Stomach smooth muscle (tissue), 2 donors: ENCODE data around the gene NRN1L.

ENCODE experiments used
- H3K27ac ChIP-seq: one replicate; pipeline ENCODE4 v1.7.0; 2013; ENCODE audit warnings: mild to moderate bottlenecking, low read length, inconsistent platforms
- H3K27me3 ChIP-seq, 2 donors: one replicate each; pipeline ENCODE4 v1.7.0; 2013; ENCODE audit warnings: low read length in 2 of 2; ENCODE audit not compliant: insufficient read depth in 2 of 2, control insufficient read depth in 1 of 2
- H3K36me3 ChIP-seq, 2 donors: one replicate each; pipeline ENCODE4 v1.7.0; 2013; ENCODE audit warnings: low read length in 2 of 2; ENCODE audit not compliant: control insufficient read depth in 2 of 2, insufficient read depth in 2 of 2
- H3K4me1 ChIP-seq: one replicate; pipeline ENCODE4 v1.7.0; 2013; ENCODE audit warnings: low read length; ENCODE audit not compliant: control insufficient read depth, insufficient read depth
- H3K4me3 ChIP-seq, 2 donors: one replicate each; pipeline ENCODE4 v1.7.0; 2013; ENCODE audit warnings: low read length in 2 of 2
- H3K9ac ChIP-seq, 2 donors: one replicate each; pipeline ENCODE4 v1.7.0; 2013; ENCODE audit warnings: low read length in 2 of 2, mild to moderate bottlenecking in 1 of 2
- H3K9me3 ChIP-seq, 2 donors: one replicate each; pipeline ENCODE4 v1.7.0; 2013; ENCODE audit warnings: low read length in 2 of 2; ENCODE audit not compliant: control insufficient read depth in 2 of 2
- donor health status: healthy.
- donor health status: Pancreatic carcinoma.

Gene NRN1L

DNA sequence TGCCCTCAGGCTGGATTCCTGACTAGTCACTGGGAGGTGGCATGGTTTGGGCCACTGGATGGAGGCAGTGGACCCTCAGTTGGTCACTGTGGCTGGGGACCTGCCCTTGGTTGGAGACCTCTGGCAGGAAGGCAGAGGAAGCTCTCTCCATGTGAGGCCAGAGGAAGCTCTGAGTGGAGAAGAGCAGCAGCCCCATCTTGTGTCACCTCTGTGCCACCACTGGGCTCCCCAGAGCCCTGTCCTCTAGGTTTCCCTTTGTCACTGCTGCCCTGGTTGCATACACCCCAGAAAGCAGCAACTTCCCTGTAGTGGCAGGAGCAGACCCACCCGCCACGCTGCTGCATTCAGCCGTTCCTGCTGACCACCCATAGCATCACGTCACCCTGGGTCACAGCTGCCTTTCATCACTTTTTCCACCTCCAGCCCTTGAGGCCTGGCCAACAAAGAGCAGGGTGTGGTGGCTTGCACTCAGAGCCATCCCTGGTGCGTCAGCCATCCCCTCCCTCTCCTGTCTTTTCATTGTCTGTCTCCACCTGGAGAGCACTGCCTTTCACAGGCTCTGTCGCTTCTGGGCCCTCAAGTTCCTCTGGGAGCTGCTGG, 35.0 kb downstream of the NRN1L start:
- Histone ChIP-seq H3K27ac (peak overlapping the region; percentile 24), H3K4me3 (no peak overlapping the region), H3K9ac (peak overlapping the region in 1 of 2 donors; percentile 47)

GRCh38 chr16:67922221-67922620, 37.5 kb downstream of the NRN1L start:
- Histone ChIP-seq H3K4me3 (no peak overlapping the region), H3K9ac (peak overlapping the region; percentile 10 to 21), H3K4me1 (peaks cover 52% of the 10 kb centered on the region), H3K27me3 (no peaks in the 10 kb centered on the region), H3K27ac (no peak overlapping the region), H3K36me3 (peaks cover 7 to 14% of the 10 kb centered on the region in 2 donors), H3K9me3 (no peaks in the 10 kb centered on the region)

More for the DNA sequence above, 35.0 kb downstream of the NRN1L start:
- no peaks in the 10 kb centered on the region for H3K27me3 ChIP-seq
- H3K9me3 ChIP-seq: no peaks in the 10 kb centered on the region
- H3K4me1 ChIP-seq: peaks cover 56% of the 10 kb centered on the region
- H3K36me3 ChIP-seq: peaks cover 7 to 18% of the 10 kb centered on the region in 2 donors

GRCh38 chr16:67922740-67923139, 38.1 kb downstream of the NRN1L start:
- Histone ChIP-seq H3K4me1 (peaks cover 47% of the 10 kb centered on the region), H3K27ac (no peak overlapping the region)

GRCh38 chr16:67923414-67924116, 38.9 kb downstream of the NRN1L start:
- H3K36me3 ChIP-seq: peaks cover 16 to 22% of the 10 kb centered on the region in 2 donors
- H3K27ac ChIP-seq: peak overlapping the region; percentile 31
- H3K27me3 ChIP-seq: no peaks in the 10 kb centered on the region
- H3K4me3 ChIP-seq: no peak overlapping the region
- no peak overlapping the region for H3K9ac ChIP-seq
- H3K9me3 ChIP-seq: no peaks in the 10 kb centered on the region
- peaks cover 41% of the 10 kb centered on the region for H3K4me1 ChIP-seq

More at GRCh38 chr16:67922740-67923139, 38.1 kb downstream of the NRN1L start:
- H3K36me3 ChIP-seq: peaks cover 11 to 18% of the 10 kb centered on the region in 2 donors
- no peak overlapping the region for H3K4me3 ChIP-seq
- H3K27me3 ChIP-seq: no peaks in the 10 kb centered on the region
- no peaks in the 10 kb centered on the region for H3K9me3 ChIP-seq
- peak overlapping the region; percentile 10 to 42 for H3K9ac ChIP-seq

DNA sequence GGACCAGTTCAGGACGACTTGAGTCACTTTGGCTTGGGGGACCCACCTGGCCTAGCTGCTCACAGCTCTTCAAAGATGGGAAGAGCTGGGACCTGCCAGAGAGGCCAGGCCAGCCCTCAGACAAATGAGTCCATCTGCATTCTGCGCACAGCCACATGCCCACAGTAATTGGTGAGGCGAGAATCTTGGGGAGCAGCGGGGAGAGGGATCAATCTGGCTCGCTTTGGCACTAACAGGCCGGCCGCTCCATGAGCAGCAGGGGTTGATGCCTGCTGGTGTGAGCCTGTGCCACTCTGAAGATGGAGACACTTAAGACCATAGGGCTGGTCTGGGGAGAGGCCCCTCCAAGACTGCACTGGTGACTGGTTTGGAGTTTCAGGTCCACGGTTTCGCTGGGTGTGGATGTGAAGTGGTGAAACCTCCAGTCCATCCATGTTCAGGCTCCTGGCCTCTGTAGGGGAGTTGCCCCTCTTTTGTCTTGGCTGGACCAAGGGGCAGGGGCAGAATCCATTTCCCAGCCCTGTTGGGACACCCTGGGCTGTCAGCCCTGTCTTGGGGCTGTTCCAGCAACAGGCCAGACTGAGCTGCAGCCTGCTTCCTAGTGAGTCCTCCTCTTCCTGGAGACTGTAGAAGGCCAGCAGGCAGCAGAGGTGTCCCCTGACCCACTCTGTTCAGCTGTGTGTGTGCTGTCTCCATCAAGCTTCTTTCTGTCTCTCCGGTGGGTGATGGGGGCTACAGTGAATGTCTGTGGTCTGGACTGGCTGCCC, 39.6 kb downstream of the NRN1L start:
- Histone ChIP-seq H3K4me1 (peaks cover 39% of the 10 kb centered on the region), H3K4me3 (no peak overlapping the region), H3K27me3 (no peaks in the 10 kb centered on the region), H3K9me3 (no peaks in the 10 kb centered on the region), H3K9ac (no peak overlapping the region), H3K36me3 (peaks cover 13 to 20% of the 10 kb centered on the region in 2 donors), H3K27ac (no peak overlapping the region)

- Histone ChIP-seq H3K9ac (no peak overlapping the region), H3K36me3 (peaks cover 19 to 20% of the 10 kb centered on the region in 2 donors), H3K27ac (peak overlapping the region; percentile 18), H3K4me1 (peaks cover 33% of the 10 kb centered on the region), H3K27me3 (no peaks in the 10 kb centered on the region), H3K4me3 (no peak overlapping the region), H3K9me3 (no peaks in the 10 kb centered on the region)
Observed at GRCh38 chr16:67926181-67926750, 41.6 kb downstream of the NRN1L start.

DNA sequence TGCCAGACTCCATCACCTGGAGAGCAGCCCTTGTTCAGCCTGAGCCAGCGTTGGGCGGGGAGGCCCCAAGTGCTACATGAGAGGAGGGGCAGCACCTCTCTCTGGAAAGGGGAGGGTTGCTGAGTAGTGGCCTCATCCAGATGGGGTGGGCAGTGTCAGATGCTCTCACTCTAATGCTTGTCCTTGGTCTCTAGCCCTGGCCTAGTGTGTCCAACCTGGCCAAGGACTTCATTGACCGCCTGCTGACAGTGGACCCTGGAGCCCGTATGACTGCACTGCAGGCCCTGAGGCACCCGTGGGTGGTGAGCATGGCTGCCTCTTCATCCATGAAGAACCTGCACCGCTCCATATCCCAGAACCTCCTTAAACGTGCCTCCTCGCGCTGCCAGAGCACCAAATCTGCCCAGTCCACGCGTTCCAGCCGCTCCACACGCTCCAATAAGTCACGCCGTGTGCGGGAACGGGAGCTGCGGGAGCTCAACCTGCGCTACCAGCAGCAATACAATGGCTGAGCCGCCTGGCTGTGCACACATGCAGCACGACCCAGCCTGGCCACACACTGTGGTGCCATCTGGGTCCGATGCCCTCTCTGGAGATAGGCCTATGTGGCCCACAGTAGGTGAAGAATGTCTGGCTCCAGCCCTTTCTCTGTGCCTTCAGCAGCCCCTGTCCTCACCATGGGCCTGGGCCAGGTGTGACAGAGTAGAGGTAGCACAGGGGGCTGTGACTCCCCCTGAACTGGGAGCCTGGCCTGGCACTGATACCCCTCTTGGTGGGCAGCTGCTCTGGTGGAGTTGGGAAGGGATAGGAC, 42.7 kb downstream of the NRN1L start:
- Histone ChIP-seq H3K27ac (no peak overlapping the region), H3K27me3 (no peaks in the 10 kb centered on the region), H3K36me3 (peaks cover 19 to 21% of the 10 kb centered on the region in 2 donors), H3K9me3 (no peaks in the 10 kb centered on the region), H3K4me1 (peaks cover 31% of the 10 kb centered on the region), H3K9ac (no peak overlapping the region), H3K4me3 (no peak overlapping the region)

DNA sequence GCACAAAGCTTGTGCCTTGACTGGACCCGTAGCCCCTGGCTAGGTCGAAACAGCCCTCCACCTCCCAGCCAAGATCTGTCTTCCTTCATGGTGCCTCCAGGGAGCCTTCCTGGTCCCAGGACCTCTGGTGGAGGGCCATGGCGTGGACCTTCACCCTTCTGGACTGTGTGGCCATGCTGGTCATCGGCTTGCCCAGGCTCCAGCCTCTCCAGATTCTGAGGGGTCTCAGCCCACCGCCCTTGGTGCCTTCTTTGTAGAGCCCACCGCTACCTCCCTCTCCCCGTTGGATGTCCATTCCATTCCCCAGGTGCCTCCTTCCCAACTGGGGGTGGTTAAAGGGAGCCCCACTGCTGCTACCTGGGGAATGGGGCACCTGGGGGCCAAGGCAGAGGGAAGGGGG, 43.5 kb downstream of the NRN1L start:
- no peak overlapping the region for H3K4me3 ChIP-seq
- peaks cover 25% of the 10 kb centered on the region for H3K4me1 ChIP-seq
- H3K9ac ChIP-seq: no peak overlapping the region
- no peaks in the 10 kb centered on the region for H3K9me3 ChIP-seq
- H3K27ac ChIP-seq: no peak overlapping the region
- peaks cover 19 to 21% of the 10 kb centered on the region in 2 donors for H3K36me3 ChIP-seq
- no peaks in the 10 kb centered on the region for H3K27me3 ChIP-seq

DNA sequence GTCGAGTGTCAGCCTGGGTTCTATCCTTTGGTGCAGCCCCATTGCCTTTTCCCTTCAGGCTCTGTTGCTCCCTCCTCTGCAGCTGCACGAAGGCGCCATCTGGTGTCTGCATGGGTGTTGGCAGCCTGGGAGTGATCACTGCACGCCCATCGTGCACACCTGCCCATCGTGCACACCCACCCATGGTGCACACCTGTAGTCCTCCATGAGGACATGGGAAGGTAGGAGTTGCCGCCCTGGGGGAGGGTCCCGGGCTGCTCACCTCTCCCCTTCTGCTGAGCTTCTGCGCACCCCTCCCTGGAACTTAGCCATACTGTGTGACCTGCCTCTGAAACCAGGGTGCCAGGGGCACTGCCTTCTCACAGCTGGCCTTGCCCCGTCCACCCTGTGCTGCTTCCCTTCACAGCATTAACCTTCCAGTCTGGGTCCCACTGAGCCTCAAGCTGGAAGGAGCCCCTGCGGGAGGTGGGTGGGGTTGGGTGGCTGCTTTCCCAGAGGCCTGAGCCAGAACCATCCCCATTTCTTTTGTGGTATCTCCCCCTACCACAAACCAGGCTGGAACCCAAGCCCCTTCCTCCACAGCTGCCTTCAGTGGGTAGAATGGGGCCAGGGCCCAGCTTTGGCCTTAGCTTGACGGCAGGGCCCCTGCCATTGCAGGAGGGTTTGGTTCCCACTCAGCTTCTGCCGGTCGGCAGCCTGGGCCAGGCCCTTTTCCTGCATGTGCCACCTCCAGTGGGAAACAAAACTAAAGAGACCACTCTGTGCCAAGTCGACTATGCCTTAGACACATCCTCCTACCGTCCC, 44.1 kb downstream of the NRN1L start:
- Histone ChIP-seq H3K36me3 (peaks cover 16 to 20% of the 10 kb centered on the region in 2 donors), H3K4me3 (no peak overlapping the region), H3K9me3 (no peaks in the 10 kb centered on the region), H3K4me1 (peaks cover 20% of the 10 kb centered on the region), H3K9ac (no peak overlapping the region), H3K27ac (no peak overlapping the region), H3K27me3 (no peaks in the 10 kb centered on the region)
